Kidney (tissue), 14 donors: ENCODE measurements around the gene ATPAF2. TPM values are rescaled to one million over a fixed set of nuclear protein-coding genes. Genes with fewer than 3 reads are reported as not detected.

ENCODE experiments used
- DNase-seq, 5 donors: peaks; one replicate each; pipeline ENCODE4 v3.0.0-alpha.2; 2013 to 2020
- FAIRE-seq: peaks from 2 replicates; lab custom pipeline; 2012; peaks lifted over from hg19 to GRCh38; lab: Jason Lieb, UNC
- H3K27ac ChIP-seq, 2 donors: one replicate each; pipeline ENCODE4 v1.7.0; 2013; ENCODE audit warnings: low read depth in 2 of 2, low read length in 2 of 2, inconsistent platforms in 1 of 2
- H3K27me3 ChIP-seq: one replicate; pipeline ENCODE4 v1.7.1; 2013; ENCODE audit warnings: low read length, inconsistent platforms; ENCODE audit not compliant: control insufficient read depth, insufficient read depth
- H3K36me3 ChIP-seq, 3 donors: one replicate each; pipeline versions ENCODE4 v1.7.0 to v1.7.1; 2013; ENCODE audit warnings: low read length in 3 of 3, control low read depth in 1 of 3, inconsistent platforms in 1 of 3; ENCODE audit not compliant: insufficient read depth in 3 of 3, control insufficient read depth in 2 of 3
- H3K4me1 ChIP-seq, 3 donors: one replicate each; pipeline versions ENCODE4 v1.7.0 to v1.7.1; 2013; ENCODE audit warnings: low read length in 3 of 3, inconsistent platforms in 1 of 3, low read depth in 1 of 3; ENCODE audit not compliant: control insufficient read depth in 2 of 3, insufficient read depth in 2 of 3
- H3K4me3 ChIP-seq, 3 donors: one replicate each; pipeline versions ENCODE4 v1.7.0 to v1.8.1; 2013; ENCODE audit warnings: low read length in 3 of 3, control low read depth in 1 of 3, inconsistent platforms in 1 of 3
- H3K9ac ChIP-seq, 3 donors: one replicate each; pipeline versions ENCODE4 v1.7.0 to v1.7.1; 2013; ENCODE audit warnings: low read length in 3 of 3, control low read depth in 1 of 3, inconsistent platforms in 1 of 3
- H3K9me3 ChIP-seq, 3 donors: one replicate each; pipeline versions ENCODE4 v1.7.0 to v1.7.1; 2013; ENCODE audit warnings: low read length in 3 of 3, control low read depth in 1 of 3, inconsistent platforms in 1 of 3; ENCODE audit not compliant: control insufficient read depth in 2 of 3, insufficient read depth in 1 of 3
- CTCF ChIP-seq: IDR thresholded peaks from 3 replicates; pipeline ENCODE4 v1.5.1; 2012; ENCODE audit warnings: mild to moderate bottlenecking, moderate library complexity, borderline replicate concordance; ENCODE audit not compliant: insufficient read depth; ENCODE audit errors: extremely low read depth
- intact Hi-C: fragments of 100-400 bp; cut with DNase I; formaldehyde crosslinking; loops from one replicate; pipeline ENCODE4 v1.11.1; 2022
- polyA plus RNA-seq: library from polyadenylated mRNA; stranded (reverse); fragments of 350-450 nt; fragmentation: Illumina TruSeq; extraction: RNeasy Lipid Tissue Mini Kit (QIAGEN cat#74804); gene quantifications from one replicate; pipeline ENCODE4 v1.2.3, GENCODE V29; 2014; ENCODE audit warnings: low read depth, low replicate concordance; ENCODE audit not compliant: insufficient read depth
- total RNA-seq: library from RNA; stranded (reverse); fragmentation: NEBNext Ultra II Directional; extraction: Animal tissue kit (Norgen Biotek cat#: 25700); gene quantifications from one replicate; pipeline ENCODE4 v1.2.1, GENCODE V29; 2021
- donor health status: control.
- donor health status: control.
- donor health status: control.
- donor health status: control.
- donor health status: control.
- donor health status: DM: yes; HTN: yes; CAD: no.
- donor health status: Normal renal cell carcinoma (clear cell type).

ATPAF2 gene
- total and polyA plus RNA-seq, 2 donors from 2014 or later: 27.0 to 52.1 TPM

- H3K4me1 ChIP-seq: no peaks in the 10 kb centered on the region
- no peak for TF ChIP-seq CTCF
- intact Hi-C loops: no loop called here
- DNase-seq (peak in 1 of 5 donors; percentile 52), FAIRE-seq (no peak)
- H3K36me3 ChIP-seq: peaks cover 0 to 3% (median 2%) of the 10 kb centered on the region in 3 donors
- H3K9me3 ChIP-seq: no peaks in the 10 kb centered on the region
- no peaks in the 10 kb centered on the region for H3K27me3 ChIP-seq
- no peak overlapping the region for H3K4me3 ChIP-seq
- no peak overlapping the region for H3K9ac ChIP-seq
- H3K27ac ChIP-seq: no peak overlapping the region
Observed at GRCh38 chr17:17993852-17994251, 45.1 kb downstream of the ATPAF2 start.

GRCh38 chr17:17993366-17993765 is 45.6 kb downstream of the ATPAF2 start:
- TF ChIP-seq CTCF: no peak
- no peak for FAIRE-seq
- H3K27me3 ChIP-seq: no peaks in the 10 kb centered on the region
- H3K36me3 ChIP-seq: peaks cover 0 to 3% (median 2%) of the 10 kb centered on the region in 3 donors
- no peak overlapping the region for H3K9ac ChIP-seq
- DNase-seq: no peak
- intact Hi-C loops: no loop called here
- H3K27ac ChIP-seq: no peak overlapping the region
- no peaks in the 10 kb centered on the region for H3K4me1 ChIP-seq
- H3K9me3 ChIP-seq: no peaks in the 10 kb centered on the region
- H3K4me3 ChIP-seq: no peak overlapping the region

GRCh38 chr17:17990282-17990681 is 48.7 kb downstream of the ATPAF2 start:
- Histone ChIP-seq H3K4me1 (no peaks in the 10 kb centered on the region), H3K36me3 (peaks cover 0 to 2% (median 0%) of the 10 kb centered on the region in 3 donors), H3K9ac (no peak overlapping the region), H3K27me3 (no peaks in the 10 kb centered on the region), H3K4me3 (no peak overlapping the region), H3K27ac (no peak overlapping the region), H3K9me3 (no peaks in the 10 kb centered on the region)
- TF ChIP-seq CTCF: no peak
- no peak for FAIRE-seq
- no peak for DNase-seq
- intact Hi-C loops: no loop called here

GRCh38 chr17:17989618-17990017 is 49.4 kb downstream of the ATPAF2 start:
- H3K27ac ChIP-seq: no peak overlapping the region
- peaks cover 0 to 2% (median 0%) of the 10 kb centered on the region in 3 donors for H3K36me3 ChIP-seq
- H3K4me1 ChIP-seq: no peaks in the 10 kb centered on the region
- no peaks in the 10 kb centered on the region for H3K27me3 ChIP-seq
- intact Hi-C loops: no loop called here
- DNase-seq: no peak
- no peak overlapping the region for H3K9ac ChIP-seq
- no peaks in the 10 kb centered on the region for H3K9me3 ChIP-seq
- TF ChIP-seq CTCF: no peak
- no peak for FAIRE-seq
- H3K4me3 ChIP-seq: no peak overlapping the region
